NCI-H446 (cell line): ENCODE results near the gene MEAK7.

Source experiments
- DNase-seq, 2 experiments: peaks; one replicate each; lab custom pipeline; 2025; lab: John Stamatoyannopoulos, UW

MEAK7 gene

GRCh38 chr16:84465154-84465553, 39.3 kb downstream of the MEAK7 start:
- DNase-seq, result no peak

- no peak for DNase-seq
These were observed 40.3 kb downstream of the MEAK7 start for GRCh38 chr16:84464116-84464515.

DNA sequence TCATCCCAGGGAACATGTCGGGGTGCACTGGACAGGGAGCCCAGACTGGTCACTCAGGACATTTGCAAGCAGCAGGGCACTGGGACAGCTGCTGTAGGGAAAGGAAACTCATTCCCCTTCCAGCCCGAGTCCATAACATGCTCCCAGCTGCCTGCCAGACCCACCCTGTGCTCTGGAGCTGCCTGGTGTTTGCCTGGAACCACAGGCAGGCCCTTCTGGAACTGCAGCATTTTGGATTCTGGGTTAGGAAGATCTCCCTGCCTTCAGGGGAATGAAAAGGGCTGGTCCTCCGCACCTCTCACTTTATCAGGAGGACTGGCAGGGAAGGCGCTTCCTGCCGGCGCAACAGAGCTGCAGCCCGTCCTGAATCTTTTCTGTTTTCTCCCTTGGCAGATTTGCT, 41.2 kb downstream of the MEAK7 start:
- no peak for DNase-seq

DNA sequence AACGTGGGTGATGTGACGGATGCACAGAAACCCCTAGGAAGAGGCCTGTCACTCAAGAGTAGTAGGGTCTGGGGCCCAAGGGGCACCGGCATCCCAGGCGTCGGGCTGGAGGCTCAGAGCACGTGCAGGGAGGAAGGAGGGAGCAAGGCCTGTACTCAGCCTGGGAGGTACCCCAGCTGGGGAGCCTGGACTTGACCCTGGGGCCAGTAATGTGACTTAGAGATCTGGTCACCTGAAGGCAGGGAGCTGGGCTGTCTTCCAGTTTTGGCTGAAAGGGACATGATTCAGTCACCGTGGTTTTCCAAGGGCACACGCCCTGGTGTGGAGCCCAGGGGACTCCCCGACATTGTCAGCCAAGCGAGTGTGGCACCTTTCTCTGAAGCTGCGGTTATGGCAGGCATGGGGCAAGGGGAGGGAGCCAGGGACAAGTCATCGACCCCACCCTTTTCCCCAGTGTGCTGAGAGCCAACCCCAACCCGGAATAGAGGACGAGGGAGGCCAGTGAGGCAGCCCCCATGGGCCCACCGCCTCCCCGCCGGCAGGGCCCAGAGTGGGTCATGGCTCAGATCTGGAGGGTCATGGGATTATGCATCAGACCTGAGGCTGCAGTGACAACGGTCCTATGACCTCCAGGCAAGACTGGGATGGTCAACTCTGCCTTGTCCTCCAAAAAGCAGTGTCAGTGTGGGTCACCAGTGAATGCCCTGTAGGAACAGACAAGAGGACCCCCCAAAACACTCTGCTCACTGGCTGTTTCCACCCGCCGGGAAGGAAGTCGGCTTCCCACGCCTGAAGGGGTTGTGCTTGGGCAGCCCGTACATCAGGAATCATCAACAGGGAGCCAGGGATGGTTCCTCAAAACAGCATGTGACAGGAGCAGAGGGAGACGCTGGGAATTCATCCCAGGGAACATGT, 41.9 kb downstream of the MEAK7 start:
- DNase-seq, result no peak

DNA sequence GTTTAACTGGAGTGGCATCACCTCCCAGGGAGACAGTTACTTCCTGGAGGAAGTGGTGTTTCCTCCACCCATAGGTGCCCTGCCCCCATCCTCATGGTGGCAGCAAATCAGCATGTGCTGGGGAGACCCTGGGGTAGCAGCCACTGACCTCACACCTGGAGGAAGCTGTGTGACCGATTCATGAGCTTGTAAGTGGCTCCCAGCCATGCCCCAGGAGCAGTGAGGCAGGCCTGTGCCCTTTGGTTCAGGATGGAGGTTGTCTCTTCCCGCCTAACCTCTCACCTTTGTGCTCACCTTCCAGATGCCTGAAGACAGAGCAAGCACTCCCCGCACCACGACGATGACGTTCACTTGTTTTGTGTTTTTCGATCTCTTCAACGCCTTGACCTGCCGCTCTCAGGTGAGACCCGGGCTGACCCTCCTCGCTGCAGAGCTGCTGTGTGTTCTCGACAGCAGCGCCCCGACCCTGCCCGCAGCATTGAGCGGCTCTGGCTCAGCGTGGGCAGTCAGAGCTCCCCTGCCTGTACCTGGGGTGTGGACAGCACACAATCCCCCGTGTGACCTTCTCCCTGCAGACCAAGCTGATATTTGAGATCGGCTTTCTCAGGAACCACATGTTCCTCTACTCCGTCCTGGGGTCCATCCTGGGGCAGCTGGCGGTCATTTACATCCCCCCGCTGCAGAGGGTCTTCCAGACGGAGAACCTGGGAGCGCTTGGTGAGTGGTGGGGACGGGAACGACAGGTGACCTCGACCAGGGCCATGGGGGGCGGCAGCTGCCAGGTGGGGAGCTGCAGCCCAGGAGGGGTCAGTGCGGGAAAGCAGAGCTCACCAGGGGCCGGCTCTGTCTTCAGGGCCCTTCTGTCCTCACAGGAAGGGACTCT, 42.8 kb downstream of the MEAK7 start:
- no peak for DNase-seq

DNA sequence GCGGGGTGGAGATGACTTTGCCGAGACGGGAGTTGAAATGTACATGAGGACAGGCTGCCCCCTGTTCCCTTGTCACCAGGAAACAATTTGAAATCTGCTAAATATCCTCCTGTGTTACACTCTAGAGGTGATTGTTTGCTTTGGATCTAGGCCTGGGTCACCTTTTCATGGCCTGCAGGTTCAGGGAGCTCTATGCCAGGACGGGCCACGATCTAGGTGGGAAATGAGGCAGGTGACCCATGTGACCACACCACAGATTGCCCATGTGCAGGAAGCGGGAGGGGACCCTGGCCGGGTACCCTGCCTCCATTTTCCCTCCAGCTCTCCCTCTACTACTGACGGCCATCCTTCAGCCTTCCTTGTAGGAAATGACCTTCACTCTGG, 43.4 kb downstream of the MEAK7 start:
- no peak for DNase-seq

DNA sequence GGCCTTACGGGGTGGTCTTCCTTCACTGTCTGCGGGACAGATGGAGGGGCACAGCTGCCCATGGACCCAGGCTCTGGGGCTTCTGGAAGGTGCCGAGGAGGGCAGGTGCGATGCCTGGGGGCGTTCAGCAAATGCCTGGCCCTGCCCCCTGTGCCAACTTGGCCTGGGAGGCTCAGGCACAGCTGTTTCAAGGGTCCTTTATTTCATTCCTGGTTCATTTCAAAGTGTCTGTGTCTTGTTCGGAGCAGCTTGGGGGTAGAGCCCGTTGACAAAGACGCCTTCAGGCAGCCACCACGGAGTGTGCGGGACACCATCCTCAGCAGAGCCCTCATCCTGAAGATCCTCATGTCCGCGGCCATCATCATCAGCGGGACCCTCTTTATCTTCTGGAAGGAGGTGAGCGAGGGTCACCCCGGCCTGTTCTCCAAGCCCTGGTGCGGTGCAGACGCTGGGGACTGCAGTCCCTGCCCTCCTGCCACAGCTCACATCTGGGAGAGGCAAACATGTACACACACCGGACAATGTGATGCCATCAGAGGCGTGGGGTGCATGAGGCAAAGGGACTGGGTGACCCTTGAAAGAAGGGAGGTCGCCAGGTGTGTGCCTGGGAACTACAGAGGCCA, 43.9 kb downstream of the MEAK7 start:
- DNase-seq, result no peak

GRCh38 chr16:84459941-84460405, 44.5 kb downstream of the MEAK7 start:
- DNase-seq, result no peak

GRCh38 chr16:84459533-84459894, 44.9 kb downstream of the MEAK7 start:
- no peak for DNase-seq

- DNase-seq, result no peak
These were observed 45.6 kb downstream of the MEAK7 start for GRCh38 chr16:84458606-84459532.

DNA sequence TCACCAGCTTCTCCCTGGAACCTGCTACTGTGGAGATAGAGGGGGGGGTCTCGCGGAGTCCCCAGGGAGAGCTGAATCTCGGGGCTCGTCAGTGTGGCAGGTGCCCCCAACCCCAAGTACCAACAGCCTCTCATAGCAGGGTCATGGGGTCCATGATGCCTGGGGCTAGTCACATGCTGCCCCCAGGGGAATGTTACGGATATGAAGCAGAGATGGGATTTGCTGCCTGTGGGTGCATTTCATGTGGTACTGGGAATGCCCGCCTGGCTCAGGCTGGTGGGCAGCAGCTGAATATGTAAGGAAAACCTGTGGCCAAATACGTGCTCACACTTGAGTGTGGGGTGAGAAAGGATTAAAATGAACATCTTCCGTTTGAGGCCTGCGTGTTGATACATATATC, 49.4 kb downstream of the MEAK7 start:
- no peak for DNase-seq
